Thymus (tissue), 11 donors: Measurements from ENCODE around the gene BACH1. TPM values are rescaled to one million over a fixed set of nuclear protein-coding genes. Genes with fewer than 3 reads are reported as not detected.
A peak's percentile ranks its signal among the peaks of the same experiment; 100 is the strongest.

Source experiments
- DNase-seq, 9 donors: peaks; one replicate each; pipeline ENCODE4 v3.0.0-alpha.2; 2013; ENCODE audit warnings: low spot score in 9 of 9, low read depth in 6 of 9, missing footprints in 1 of 9
- H3K27ac ChIP-seq, 2 donors: one replicate each; pipeline ENCODE4 v1.5.1; 2013; ENCODE audit warnings: control low read depth in 1 of 2, low read depth in 1 of 2, low read length in 1 of 2, mild to moderate bottlenecking in 1 of 2, moderate library complexity in 1 of 2
- H3K27me3 ChIP-seq, 2 donors: one replicate each; pipeline ENCODE4 v1.5.1; 2013; ENCODE audit warnings: low read length in 1 of 2; ENCODE audit not compliant: control insufficient read depth in 2 of 2, insufficient read depth in 1 of 2
- H3K36me3 ChIP-seq, 2 donors: one replicate each; pipeline ENCODE4 v1.5.1; 2013; ENCODE audit warnings: low read length in 1 of 2, mild to moderate bottlenecking in 1 of 2, moderate library complexity in 1 of 2; ENCODE audit not compliant: control insufficient read depth in 2 of 2, insufficient read depth in 2 of 2
- H3K4me1 ChIP-seq, 2 donors: one replicate each; pipeline ENCODE4 v1.5.1; 2013; ENCODE audit warnings: low read length in 2 of 2; ENCODE audit not compliant: control insufficient read depth in 2 of 2, insufficient read depth in 2 of 2
- H3K4me3 ChIP-seq, 2 donors: one replicate each; pipeline ENCODE4 v1.5.1; 2013; ENCODE audit warnings: low read length in 2 of 2, control low read depth in 1 of 2, mild to moderate bottlenecking in 1 of 2
- H3K9me3 ChIP-seq, 2 donors: one replicate each; pipeline ENCODE4 v1.5.1; 2013; ENCODE audit warnings: low read length in 1 of 2, mild to moderate bottlenecking in 1 of 2; ENCODE audit not compliant: control insufficient read depth in 2 of 2, insufficient read depth in 1 of 2
- WGBS: extraction: QIAGEN DNeasy Blood & Tissue Kit; methylation state at CpG from one replicate; pipeline ENCODE4 v1.1.7; 2013; 5-methylcytosine and 5-hydroxymethylcytosine counted together
- polyA plus RNA-seq: library from polyadenylated mRNA; stranded (reverse); fragments of 200-250 nt; gene quantifications from one replicate; pipeline ENCODE4 v1.2.3, GENCODE V29; 2013
- total RNA-seq: library from RNA; stranded (reverse); fragments of 120-200 nt; gene quantifications from one replicate; pipeline ENCODE4 v1.2.4, GENCODE V29; 2013
- donor health status: healthy.

Gene BACH1
- total and polyA plus RNA-seq, 2 donors = 17.6 to 23.0 TPM

DNA sequence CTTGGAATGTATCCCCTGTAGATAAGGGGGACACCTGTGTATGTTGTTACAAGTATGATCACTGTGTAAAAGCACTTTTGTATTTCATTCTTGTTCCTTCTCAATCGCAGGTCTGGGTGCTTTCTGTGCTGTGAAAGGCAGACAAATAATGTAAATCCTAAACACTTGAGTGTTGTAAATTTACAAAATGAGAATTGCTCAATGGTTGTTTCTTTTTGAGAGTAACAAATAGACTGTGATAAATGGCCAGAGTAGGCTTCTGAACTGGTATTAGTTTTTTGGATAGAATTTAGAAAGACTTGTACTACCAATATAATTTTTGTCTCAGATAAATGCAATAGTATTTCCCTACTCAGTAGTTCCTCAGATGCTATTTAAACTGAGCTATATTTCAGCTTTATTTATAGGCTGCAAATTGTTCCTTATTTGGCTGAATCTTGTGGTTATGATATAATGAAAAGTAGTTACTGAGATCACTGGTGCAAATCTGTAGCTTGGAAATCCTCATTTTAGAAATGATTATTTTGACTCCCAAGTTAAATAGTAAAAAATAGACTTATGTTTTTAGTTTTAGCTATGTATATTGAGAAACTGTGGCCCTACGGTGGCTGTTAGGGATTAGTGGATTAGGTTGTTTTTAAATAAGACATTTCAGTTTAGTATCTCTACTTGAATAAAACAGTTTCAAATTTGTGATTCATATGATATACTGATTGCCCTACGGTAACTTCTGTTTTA is 9.2 kb downstream of the BACH1 start:
- H3K27ac ChIP-seq = no peak overlapping the region
- H3K4me1 ChIP-seq = peaks cover 0 to 5% of the 10 kb centered on the region in 2 donors
- DNase-seq = no peak
- no peak overlapping the region for H3K4me3 ChIP-seq
- no peaks in the 10 kb centered on the region for H3K27me3 ChIP-seq
- WGBS = 88% methylated on average over 3 of the region's 3 CpGs
- H3K36me3 ChIP-seq = no peaks in the 10 kb centered on the region
- no peaks in the 10 kb centered on the region for H3K9me3 ChIP-seq

DNA sequence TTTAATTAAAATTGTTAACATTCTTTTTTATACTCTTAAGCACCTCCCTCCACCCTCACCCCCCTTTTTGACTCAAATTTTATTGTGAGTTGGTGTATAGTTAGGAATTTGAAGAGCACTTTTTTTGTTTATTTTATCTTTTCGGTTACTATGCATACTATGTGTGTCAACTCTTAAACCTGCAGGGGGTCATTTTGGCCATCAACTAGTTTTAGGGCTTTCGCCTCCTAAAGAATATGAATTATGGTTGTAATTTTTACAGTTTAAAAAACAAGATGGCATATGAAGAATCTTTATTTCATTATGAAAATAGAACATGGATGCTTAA is 9.7 kb downstream of the BACH1 start:
- no peaks in the 10 kb centered on the region for H3K9me3 ChIP-seq
- no peak overlapping the region for H3K4me3 ChIP-seq
- WGBS = 97% methylated on average over 2 of the region's 2 CpGs
- H3K4me1 ChIP-seq = peaks cover 0 to 5% of the 10 kb centered on the region in 2 donors
- H3K36me3 ChIP-seq = no peaks in the 10 kb centered on the region
- no peak overlapping the region for H3K27ac ChIP-seq
- H3K27me3 ChIP-seq = no peaks in the 10 kb centered on the region
- DNase-seq = no peak

DNA sequence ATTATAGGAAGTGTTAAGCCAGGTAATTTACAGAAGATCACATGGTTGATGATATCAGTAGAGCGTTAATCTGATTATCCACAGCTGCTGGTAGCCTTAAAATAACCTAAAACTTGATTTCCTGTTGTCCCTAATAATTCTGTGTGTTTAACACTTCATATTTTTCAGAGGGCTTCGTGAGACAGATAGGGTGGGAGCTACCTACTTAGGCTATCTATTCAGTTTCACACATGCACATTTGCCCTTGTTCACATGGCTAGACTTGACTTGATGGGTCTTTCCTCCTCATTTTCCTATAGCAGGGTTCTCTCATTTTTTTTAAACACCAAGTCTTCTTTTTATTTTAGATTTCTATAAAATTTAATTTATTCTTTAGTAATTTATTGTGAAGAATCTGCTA is 11.0 kb downstream of the BACH1 start:
- H3K27ac ChIP-seq = no peak overlapping the region
- H3K27me3 ChIP-seq = no peaks in the 10 kb centered on the region
- no peak overlapping the region for H3K4me3 ChIP-seq
- 88% methylated on average over 2 of the region's 2 CpGs for WGBS
- peaks cover 2 to 3% of the 10 kb centered on the region in 2 donors for H3K4me1 ChIP-seq
- H3K36me3 ChIP-seq = no peaks in the 10 kb centered on the region
- DNase-seq = no peak
- H3K9me3 ChIP-seq = no peaks in the 10 kb centered on the region

DNA sequence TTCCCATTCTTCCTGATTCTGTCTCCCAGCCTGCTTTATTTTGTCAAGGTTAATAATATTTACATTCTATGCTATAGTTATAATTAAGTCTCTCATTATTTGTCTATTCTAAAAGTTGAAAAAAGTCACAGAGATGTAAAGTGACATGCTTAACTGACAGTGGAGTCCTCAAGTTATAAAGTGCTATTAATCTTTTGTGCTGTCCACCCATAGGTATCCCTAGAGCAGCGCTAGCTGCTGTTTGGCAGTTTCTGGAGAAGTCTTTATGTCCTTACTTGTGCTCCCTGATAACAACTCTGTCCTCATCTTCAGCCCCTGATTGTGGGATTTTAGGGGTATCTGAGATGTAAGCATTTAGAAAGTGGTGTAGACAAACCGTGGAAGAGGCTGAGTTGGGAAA is 13.1 kb downstream of the BACH1 start:
- Histone ChIP-seq H3K27ac (no peak overlapping the region), H3K4me1 (peaks cover 0 to 2% of the 10 kb centered on the region in 2 donors), H3K27me3 (no peaks in the 10 kb centered on the region), H3K4me3 (no peak overlapping the region), H3K36me3 (no peaks in the 10 kb centered on the region), H3K9me3 (no peaks in the 10 kb centered on the region)
- no peak for DNase-seq
- 98% methylated on average over 2 of the region's 2 CpGs for WGBS

DNA sequence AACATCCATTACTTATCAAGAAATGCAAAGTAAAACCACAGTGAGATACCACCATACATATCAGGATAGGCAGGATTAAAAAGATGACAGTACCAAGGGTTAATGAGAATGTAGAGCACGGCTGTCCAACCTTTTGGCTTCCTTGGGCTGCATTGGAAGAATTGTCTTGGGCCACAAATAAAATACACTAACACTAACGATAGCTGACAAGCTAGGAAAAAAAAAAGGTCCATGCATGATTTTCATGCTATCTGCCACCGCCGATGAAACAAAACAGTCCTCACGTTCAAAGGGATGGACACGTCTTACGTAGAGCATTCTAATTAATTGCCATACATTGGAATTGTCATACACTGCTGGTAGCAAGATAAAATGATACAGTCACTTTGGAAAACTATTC is 14.3 kb downstream of the BACH1 start:
- peaks cover 0 to 2% of the 10 kb centered on the region in 2 donors for H3K4me1 ChIP-seq
- no peaks in the 10 kb centered on the region for H3K9me3 ChIP-seq
- no peak overlapping the region for H3K27ac ChIP-seq
- H3K27me3 ChIP-seq = no peaks in the 10 kb centered on the region
- no peak for DNase-seq
- no peak overlapping the region for H3K4me3 ChIP-seq
- no peaks in the 10 kb centered on the region for H3K36me3 ChIP-seq
- 97% methylated on average over 7 of the region's 7 CpGs for WGBS

DNA sequence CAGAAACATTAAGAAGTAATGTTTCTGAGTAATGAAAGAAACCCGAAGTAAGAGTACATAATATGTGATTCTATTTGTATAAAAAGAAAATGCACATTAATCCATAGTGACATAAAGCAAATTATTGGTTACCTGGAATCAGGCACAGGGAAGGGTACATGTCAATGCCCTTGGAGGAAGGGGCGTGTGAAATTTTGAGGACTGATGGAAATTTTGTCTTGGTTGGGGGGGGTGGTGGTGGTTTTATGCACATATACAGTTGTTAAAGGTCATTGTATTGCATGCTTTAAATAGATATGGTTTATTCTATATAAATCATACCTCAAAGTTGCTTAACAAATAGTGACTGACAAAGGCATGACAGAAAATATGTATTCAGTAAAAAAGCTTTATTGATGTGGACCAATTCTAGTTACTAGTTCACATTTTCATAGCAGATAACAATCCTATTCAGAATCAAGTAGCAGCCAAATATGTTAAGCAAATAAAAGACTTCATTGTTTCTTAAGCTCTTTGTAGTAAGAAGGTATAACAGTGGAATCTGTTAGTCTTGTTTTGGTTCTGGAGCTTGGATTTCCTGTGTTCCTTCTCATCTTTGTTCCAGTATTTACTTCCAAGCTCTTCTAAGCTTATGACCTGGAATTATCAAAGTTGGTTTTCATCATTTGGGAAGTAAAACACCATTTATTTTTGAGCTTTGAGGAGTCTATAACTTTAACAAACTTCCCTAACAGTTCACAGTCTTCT is 15.1 kb downstream of the BACH1 start:
- no peak overlapping the region for H3K4me3 ChIP-seq
- no peaks in the 10 kb centered on the region for H3K9me3 ChIP-seq
- no peak overlapping the region for H3K27ac ChIP-seq
- no peaks in the 10 kb centered on the region for H3K27me3 ChIP-seq
- H3K36me3 ChIP-seq = no peaks in the 10 kb centered on the region
- H3K4me1 ChIP-seq = peaks cover 0 to 2% of the 10 kb centered on the region in 2 donors
- DNase-seq = no peak
- 98% methylated on average over 2 of the region's 2 CpGs for WGBS

DNA sequence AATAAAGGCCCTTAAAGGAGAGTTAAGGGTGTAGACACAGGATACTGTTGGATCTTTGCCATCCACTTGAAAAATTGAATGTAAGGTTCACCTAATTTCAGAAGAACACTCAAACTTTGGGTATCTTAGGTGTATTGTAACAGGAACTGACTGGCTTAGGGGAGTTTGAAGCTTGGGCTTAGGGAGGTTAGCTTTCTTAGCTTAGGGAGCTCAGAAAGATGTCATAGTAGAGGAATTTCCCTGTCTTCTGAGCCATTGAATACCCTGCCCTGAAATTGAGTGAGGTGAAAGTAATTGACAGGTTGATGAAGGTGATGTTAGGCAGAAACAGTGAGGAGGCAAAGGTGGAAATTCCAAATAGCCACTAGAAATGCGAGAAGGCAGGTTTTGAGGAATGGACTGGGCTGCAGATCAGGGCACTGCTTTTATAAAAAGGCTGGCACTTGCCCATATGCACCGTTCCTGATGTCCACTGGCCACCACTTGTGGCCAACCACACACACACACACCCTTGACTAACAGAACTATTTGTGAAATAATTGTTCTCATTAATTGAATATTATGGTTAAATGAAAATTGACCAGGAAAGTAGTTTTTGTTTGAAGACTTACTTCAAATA is 16.5 kb downstream of the BACH1 start:
- Histone ChIP-seq H3K4me1 (peaks cover 0 to 2% of the 10 kb centered on the region in 2 donors), H3K9me3 (no peaks in the 10 kb centered on the region), H3K36me3 (no peaks in the 10 kb centered on the region), H3K27me3 (no peaks in the 10 kb centered on the region), H3K27ac (peak overlapping the region in 1 of 2 donors; percentile 19), H3K4me3 (no peak overlapping the region)
- 93% methylated on average over 2 of the region's 2 CpGs for WGBS
- DNase-seq = no peak

DNA sequence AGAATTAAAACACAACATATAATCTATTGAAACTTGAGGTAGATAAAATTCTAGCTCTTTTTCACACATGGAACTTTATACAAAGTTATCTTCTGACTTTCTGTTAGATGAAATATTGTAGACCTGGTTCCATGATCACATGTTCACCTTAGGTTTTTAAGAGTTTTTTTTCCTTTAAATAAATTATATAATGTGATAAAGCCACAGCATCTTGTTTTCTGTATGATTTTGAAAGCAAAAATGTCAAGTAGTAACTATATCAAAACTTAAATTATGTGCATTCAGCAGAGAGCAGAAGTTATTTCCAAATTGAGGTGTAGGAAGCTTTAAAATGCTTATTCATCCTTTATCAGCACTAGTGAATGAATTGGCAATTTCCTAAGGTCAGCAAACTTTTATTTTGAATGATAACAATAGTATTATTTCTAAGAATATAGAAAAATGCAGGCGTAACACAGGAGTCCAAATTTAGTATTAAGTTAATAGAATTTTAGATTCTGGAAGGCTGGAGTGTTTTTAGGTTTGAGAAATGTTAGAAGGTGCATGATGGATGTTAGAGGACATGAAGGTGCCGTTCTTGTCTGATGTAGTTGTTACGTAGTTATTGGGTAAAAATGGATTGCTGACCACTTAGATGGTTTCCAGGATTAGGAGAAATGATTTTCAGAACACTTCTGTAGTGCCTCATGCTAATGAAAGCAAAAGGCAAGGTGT is 17.5 kb downstream of the BACH1 start:
- Histone ChIP-seq H3K9me3 (no peaks in the 10 kb centered on the region), H3K36me3 (peaks cover 0 to under 1% of the 10 kb centered on the region in 2 donors), H3K27me3 (no peaks in the 10 kb centered on the region), H3K27ac (no peak overlapping the region), H3K4me3 (no peak overlapping the region), H3K4me1 (peaks cover 0 to 2% of the 10 kb centered on the region in 2 donors)
- DNase-seq = no peak
- 95% methylated on average over 3 of the region's 3 CpGs for WGBS

DNA sequence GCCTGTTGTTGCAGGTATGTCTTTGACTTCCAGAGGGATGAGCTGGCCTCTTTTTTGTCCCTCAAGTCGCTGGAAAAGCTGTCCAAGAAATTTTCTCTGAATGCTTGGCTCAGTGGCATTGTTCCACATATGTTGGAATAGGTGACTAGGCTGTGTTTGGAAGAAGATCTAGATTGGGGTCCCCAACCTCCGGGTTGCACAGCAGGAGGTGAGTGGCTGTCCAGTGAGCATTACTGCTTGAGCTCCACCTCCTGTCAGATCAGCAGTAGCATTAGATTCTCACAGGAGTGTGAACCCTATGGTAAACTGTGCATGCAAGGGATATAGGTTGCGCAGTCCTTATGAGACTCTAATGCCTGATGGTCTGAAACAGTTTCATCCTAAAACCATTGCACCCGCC is 18.1 kb downstream of the BACH1 start:
- DNase-seq = no peak
- H3K27me3 ChIP-seq = no peaks in the 10 kb centered on the region
- 88% methylated on average over 4 of the region's 4 CpGs for WGBS
- no peak overlapping the region for H3K27ac ChIP-seq
- H3K4me3 ChIP-seq = no peak overlapping the region
- H3K4me1 ChIP-seq = peaks cover 0 to 2% of the 10 kb centered on the region in 2 donors
- no peaks in the 10 kb centered on the region for H3K9me3 ChIP-seq
- peaks cover 3 to 7% of the 10 kb centered on the region in 2 donors for H3K36me3 ChIP-seq
